Measurements from ENCODE around the gene C1QTNF6.

DNA sequence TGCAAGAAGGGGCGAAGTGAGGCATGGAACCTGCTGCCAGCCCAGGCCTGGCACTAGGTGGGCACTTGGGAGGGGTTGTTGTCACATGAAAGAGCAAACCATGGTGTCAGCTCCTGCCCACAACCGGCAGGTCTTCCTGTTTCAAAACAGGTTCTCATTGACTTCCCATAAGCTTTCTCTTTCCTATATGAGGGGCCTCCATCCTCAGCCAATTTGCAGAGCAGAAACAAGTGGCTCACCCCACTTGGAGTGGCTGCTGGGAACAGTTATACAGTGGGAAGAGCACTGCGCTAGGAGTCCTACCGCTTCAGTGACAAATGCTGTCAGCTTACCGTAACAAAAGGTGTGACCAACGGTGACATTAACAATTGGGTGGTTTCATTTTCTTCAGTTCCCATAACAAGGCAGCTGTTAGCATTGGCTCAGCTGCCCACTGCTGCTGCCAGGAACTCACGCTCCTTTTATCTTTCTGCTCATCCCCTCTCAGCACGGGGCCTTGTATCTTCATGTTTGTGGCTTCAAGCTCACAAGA lies 34.5 kb upstream of the C1QTNF6 start:
- no peak for TF ChIP-seq POLR2A (IDR thresholded peaks at IDR 0.05; ENCODE audit: low read length)
- TF ChIP-seq GATA1 (IDR thresholded peaks at IDR 0.05; ENCODE audit: low read depth, low read length) = no peak
